Lower lobe of right lung (tissue), 2 donors: Measurements from ENCODE around the gene L1CAM. TPM values are rescaled to one million over a fixed set of nuclear protein-coding genes. Genes with fewer than 3 reads are reported as not detected.
A peak's percentile ranks its signal among the peaks of the same experiment; 100 is the strongest.

Experiments
- ATAC-seq, 2 donors: fragments of 200-7000 bp; cut with Tn5 transposase; one replicate each; pipeline ENCODE4 v1.9.1; 2020 to 2022; ENCODE audit warnings: mild to moderate bottlenecking in 2 of 2, moderate library complexity in 2 of 2
- DNase-seq: peaks from one replicate; pipeline ENCODE4 v3.0.0-alpha.2; 2020
- H3K27ac ChIP-seq: fragments of 200-600 bp; one replicate; pipeline ENCODE4 v1.8.0; 2022
- H3K27me3 ChIP-seq: fragments of 200-600 bp; one replicate; pipeline ENCODE4 v1.8.0; 2022; ENCODE audit warnings: low read depth
- H3K36me3 ChIP-seq: fragments of 200-600 bp; one replicate; pipeline ENCODE4 v1.8.0; 2022; ENCODE audit warnings: mild to moderate bottlenecking
- H3K4me1 ChIP-seq: fragments of 200-600 bp; one replicate; pipeline ENCODE4 v1.8.0; 2022
- H3K4me3 ChIP-seq: fragments of 200-600 bp; one replicate; pipeline ENCODE4 v1.8.0; 2022; ENCODE audit warnings: mild to moderate bottlenecking
- H3K9me3 ChIP-seq: fragments of 200-600 bp; one replicate; pipeline ENCODE4 v1.8.0; 2022
- intact Hi-C: fragments of 100-400 bp; cut with DNase I; formaldehyde crosslinking; loops from one replicate; pipeline ENCODE4 v1.11.0; 2022
- total RNA-seq: library from RNA; stranded (reverse); fragmentation: NEBNext Ultra II Directional; extraction: Animal tissue kit (Norgen Biotek cat#: 25700); gene quantifications from one replicate; pipeline ENCODE4 v1.2.1, GENCODE V29; 2021
- TF ChIP-seq, protein P1 (sequence below): fragments of 200-600 bp; IDR thresholded peaks from one replicate; pipeline ENCODE4 v1.8.0; 2022; ENCODE audit warnings: antibody characterized with exemption, mild to moderate bottlenecking
- donor health status: DM: no; HTN: yes; CAD: no; lungs with severe emphysema.

L1CAM gene
- total RNA-seq, 1 donor from 2014 or later, result 1.6 TPM

DNA sequence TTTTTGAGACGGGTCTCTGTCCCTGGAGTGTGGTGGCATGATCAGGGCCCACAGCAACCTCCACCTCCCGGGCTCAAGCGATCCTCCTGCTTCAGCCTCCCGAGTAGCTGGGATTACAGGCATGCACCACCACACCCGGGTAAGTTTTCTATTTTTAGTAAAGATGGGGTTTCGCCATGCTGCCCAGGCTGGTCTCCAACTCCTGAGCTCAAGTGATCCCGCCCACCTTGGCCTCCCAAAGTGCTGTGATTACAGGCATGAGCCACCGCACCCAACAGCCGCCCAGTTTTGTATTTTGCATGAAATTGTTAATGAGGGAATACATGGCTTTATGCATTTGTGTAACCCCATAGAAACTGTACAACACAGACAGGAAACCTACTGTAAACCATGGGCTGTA, 42.9 kb upstream of the L1CAM start:
- no peak for DNase-seq
- peak overlapping the region; percentile 95 for H3K27ac ChIP-seq
- ATAC-seq, result no peak
- peaks cover 26% of the 10 kb centered on the region for H3K4me1 ChIP-seq
- peaks cover 34% of the 10 kb centered on the region for H3K36me3 ChIP-seq
- intact Hi-C loops, result no loop called here
- no peaks in the 10 kb centered on the region for H3K27me3 ChIP-seq
- peak overlapping the region; percentile 34 for H3K4me3 ChIP-seq
- TF ChIP-seq, protein P1, sequence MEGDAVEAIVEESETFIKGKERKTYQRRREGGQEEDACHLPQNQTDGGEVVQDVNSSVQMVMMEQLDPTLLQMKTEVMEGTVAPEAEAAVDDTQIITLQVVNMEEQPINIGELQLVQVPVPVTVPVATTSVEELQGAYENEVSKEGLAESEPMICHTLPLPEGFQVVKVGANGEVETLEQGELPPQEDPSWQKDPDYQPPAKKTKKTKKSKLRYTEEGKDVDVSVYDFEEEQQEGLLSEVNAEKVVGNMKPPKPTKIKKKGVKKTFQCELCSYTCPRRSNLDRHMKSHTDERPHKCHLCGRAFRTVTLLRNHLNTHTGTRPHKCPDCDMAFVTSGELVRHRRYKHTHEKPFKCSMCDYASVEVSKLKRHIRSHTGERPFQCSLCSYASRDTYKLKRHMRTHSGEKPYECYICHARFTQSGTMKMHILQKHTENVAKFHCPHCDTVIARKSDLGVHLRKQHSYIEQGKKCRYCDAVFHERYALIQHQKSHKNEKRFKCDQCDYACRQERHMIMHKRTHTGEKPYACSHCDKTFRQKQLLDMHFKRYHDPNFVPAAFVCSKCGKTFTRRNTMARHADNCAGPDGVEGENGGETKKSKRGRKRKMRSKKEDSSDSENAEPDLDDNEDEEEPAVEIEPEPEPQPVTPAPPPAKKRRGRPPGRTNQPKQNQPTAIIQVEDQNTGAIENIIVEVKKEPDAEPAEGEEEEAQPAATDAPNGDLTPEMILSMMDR, result no peak
- no peaks in the 10 kb centered on the region for H3K9me3 ChIP-seq

DNA sequence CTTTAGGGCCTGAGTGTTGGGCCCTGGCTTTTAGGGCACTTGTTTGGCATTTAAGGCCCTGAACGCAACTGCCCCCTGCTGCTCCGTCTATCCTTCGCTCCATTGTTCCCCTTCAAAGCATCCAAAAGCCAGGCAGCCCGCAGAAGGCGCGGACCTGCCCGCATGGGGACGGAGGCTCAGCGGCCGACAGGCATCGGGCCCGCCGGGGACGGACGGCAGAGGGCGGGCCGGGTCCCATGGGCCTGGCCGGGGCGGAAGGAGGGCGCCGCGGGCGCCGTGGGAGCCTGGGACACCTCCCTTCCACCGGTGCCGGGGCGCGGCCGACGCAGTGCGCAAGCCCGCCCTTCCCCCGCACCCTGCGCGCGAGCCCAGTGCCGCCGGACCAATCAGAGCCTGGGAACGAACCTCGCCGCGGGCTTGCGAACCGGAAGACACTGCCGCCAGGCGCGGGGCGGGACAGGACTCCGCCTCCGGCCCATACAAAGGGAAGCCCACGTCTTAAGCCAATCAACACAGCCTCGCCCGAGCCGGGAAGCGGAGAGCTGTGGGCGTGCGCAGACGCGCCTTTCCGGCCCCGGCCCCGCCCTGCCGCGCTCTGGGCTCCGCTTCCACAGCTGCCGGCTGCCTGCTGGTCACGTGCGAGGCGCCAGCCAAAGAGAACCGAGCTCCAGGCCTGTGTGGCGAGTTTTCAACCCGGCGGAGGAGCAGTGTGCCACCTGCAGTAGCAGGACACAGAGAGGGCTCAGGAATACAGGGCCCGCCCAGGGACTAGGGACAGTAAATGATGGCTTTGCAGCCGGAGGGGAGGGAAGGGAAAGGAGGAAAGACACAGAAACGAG, 42.2 kb upstream of the L1CAM start:
- no peaks in the 10 kb centered on the region for H3K27me3 ChIP-seq
- H3K27ac ChIP-seq, result peak overlapping the region; percentile 95
- H3K36me3 ChIP-seq, result peaks cover 34% of the 10 kb centered on the region
- H3K4me3 ChIP-seq, result peak overlapping the region; percentile 64
- no peaks in the 10 kb centered on the region for H3K9me3 ChIP-seq
- intact Hi-C loops, result no loop called here
- H3K4me1 ChIP-seq, result peaks cover 26% of the 10 kb centered on the region
- DNase-seq (peak; percentile 97), ATAC-seq (peak; percentile 95 to 96)
- TF ChIP-seq, protein P1, result peak; percentile 18

DNA sequence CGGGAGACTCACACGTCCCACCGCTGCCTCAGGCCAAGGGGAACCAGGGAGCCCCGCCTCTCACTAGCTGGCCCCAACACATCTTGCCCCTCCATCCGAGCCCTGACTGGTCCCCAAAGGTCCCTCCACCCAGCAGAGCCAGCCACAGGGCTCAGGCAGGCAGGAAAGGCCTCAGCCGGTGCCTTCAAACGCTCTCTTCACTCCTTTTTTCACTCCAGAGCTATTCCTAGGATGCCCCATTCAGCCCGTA, 41.6 kb upstream of the L1CAM start:
- Histone ChIP-seq H3K4me1 (peaks cover 29% of the 10 kb centered on the region), H3K4me3 (peak overlapping the region; percentile 64), H3K36me3 (peaks cover 29% of the 10 kb centered on the region), H3K9me3 (no peaks in the 10 kb centered on the region), H3K27me3 (no peaks in the 10 kb centered on the region), H3K27ac (peak overlapping the region; percentile 95)
- intact Hi-C loops, result no loop called here
- DNase-seq (no peak), ATAC-seq (peak in 1 of 2 donors; percentile 11)
- TF ChIP-seq, protein P1, result no peak

DNA sequence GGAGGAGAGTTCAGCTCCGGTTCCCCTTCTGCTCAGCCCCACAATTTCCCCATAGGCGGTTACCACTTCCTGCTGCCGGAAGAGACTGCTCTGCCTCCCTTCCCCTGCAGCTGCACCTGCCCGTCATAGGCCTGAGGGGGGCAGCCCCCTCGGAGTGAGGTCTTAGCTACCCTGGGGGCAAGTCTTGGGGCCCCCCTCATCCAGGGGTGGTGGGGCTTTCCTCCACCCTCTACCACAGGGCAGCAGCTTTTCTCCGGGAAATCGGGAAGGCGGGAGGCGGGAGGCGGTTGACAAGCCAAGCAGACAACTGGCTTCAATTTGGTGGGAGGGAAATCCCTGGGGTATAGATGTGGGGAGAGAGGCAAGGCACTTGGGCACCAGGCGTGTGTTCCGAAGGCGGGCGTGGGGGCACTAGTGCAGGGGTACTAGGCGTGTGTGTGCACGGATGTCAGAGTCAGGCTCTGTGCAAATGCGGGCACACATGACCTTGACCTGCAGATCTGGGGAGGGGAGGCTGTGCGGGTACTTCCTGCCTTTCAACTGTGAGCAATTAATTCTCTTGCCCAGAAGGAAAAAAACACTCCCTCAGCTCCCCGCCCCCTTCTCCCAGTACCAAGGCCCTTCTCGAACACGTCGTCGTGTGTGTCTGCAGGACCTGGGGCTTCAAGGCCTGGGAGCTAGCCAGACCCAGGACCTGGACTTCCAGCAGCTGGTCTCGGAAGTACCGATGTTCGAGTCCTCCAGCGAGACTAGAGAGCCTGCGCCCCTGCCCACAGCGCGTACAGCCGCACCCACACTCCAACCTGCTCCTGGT, 41.1 kb upstream of the L1CAM start:
- Histone ChIP-seq H3K4me3 (peak overlapping the region; percentile 64), H3K9me3 (no peaks in the 10 kb centered on the region), H3K4me1 (peaks cover 34% of the 10 kb centered on the region), H3K27me3 (no peaks in the 10 kb centered on the region), H3K36me3 (peaks cover 25% of the 10 kb centered on the region), H3K27ac (peak overlapping the region; percentile 95)
- DNase-seq (peak; percentile 75), ATAC-seq (peak; percentile 19 to 54)
- TF ChIP-seq, protein P1, result no peak
- intact Hi-C loops, result no loop called here

DNA sequence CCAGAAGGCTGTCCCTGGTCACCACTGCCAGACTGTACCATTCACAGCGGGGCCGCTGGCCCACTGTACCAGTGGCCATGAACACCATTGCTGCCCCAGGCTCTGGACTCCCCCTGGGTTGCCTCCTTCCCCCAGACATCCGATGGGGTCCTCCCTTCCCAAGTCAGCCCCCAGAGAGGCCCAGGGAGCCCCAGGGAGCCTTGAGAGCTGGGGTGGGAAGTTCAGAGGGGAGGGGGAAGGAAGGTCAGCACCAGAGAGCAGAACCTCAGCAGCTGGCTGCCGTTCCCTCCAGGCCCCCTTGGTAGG, 40.5 kb upstream of the L1CAM start:
- H3K4me3 ChIP-seq, result peak overlapping the region; percentile 64
- H3K4me1 ChIP-seq, result peaks cover 39% of the 10 kb centered on the region
- intact Hi-C loops, result no loop called here
- no peaks in the 10 kb centered on the region for H3K27me3 ChIP-seq
- no peaks in the 10 kb centered on the region for H3K9me3 ChIP-seq
- TF ChIP-seq, protein P1, result no peak
- H3K27ac ChIP-seq, result peak overlapping the region; percentile 95
- ATAC-seq (no peak), DNase-seq (no peak)
- H3K36me3 ChIP-seq, result peaks cover 20% of the 10 kb centered on the region
